Vagina (tissue), 2 donors: ENCODE data around the gene AIMP2.

Experiments used
- POLR2AphosphoS5 ChIP-seq, 2 donors: sonication (generic); formaldehyde crosslinking; IDR thresholded peaks; one replicate each; pipeline ENCODE4 v1.9.0; 2017; ENCODE audit warnings: antibody characterized with exemption in 2 of 2, mild to moderate bottlenecking in 2 of 2, low read depth in 1 of 2; ENCODE audit not compliant: insufficient read depth in 1 of 2
- TF ChIP-seq, protein P1 (sequence below), 3 experiments: fragments of 450-650 bp in 2 of 3; fragments of 200-600 bp in 1 of 3; sonication (generic) in 1 of 3; IDR thresholded peaks; one replicate each; pipeline ENCODE4 v1.5.1; 2017 to 2019; ENCODE audit warnings: antibody characterized with exemption in 3 of 3, mild to moderate bottlenecking in 2 of 3, moderate library complexity in 2 of 3

DNA sequence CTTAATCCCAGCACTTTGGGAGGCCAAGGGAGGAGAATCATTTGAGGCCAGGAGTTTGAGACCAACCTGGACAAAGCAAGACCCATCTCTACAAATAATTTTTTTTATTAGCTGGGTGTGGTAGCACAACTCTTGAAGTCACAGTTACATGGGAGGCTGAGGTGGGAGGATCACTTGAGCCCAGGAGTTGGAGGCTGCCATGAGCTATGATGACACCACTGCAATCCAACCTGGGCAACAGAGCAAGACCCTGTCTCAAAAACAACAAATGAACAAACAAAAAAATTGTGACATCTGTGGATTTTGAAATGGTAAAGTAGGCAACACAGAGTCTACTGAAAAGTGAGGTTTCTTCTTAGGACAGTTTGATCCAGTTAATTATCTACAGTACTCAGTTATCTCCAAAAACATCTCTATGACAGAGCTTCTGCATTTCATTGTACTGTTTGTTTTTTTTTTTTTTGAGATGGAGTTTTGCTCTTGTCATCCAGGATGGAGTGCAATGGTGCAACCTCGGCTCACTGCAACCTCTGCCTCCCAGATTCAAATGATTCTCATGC is 18.8 kb downstream of the AIMP2 start:
- no peak for TF ChIP-seq POLR2AphosphoS5 (IDR thresholded peaks at IDR 0.05; ENCODE audit: insufficient read depth in 1 of 2, low read depth in 1 of 2)
- TF ChIP-seq, protein P1, sequence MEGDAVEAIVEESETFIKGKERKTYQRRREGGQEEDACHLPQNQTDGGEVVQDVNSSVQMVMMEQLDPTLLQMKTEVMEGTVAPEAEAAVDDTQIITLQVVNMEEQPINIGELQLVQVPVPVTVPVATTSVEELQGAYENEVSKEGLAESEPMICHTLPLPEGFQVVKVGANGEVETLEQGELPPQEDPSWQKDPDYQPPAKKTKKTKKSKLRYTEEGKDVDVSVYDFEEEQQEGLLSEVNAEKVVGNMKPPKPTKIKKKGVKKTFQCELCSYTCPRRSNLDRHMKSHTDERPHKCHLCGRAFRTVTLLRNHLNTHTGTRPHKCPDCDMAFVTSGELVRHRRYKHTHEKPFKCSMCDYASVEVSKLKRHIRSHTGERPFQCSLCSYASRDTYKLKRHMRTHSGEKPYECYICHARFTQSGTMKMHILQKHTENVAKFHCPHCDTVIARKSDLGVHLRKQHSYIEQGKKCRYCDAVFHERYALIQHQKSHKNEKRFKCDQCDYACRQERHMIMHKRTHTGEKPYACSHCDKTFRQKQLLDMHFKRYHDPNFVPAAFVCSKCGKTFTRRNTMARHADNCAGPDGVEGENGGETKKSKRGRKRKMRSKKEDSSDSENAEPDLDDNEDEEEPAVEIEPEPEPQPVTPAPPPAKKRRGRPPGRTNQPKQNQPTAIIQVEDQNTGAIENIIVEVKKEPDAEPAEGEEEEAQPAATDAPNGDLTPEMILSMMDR (IDR thresholded peaks at IDR 0.05), result no peak
